ENCODE data around the gene PEMT.
"Not testable (repeated sequence)": the region's sequence is repeated elsewhere in the genome, so short reads cannot be mapped to it uniquely, and the experiment has no call there.

The PEMT gene

GRCh38 chr17:17466511-17466910 lies 125.0 kb downstream of the PEMT start:
- Histone ChIP-seq H3K4me3 (ENCODE audit: low read length) (no peak overlapping the region), H3K27me3 (replicated peaks; ENCODE audit: insufficient read depth, low read length) (peaks cover 7% of the 10 kb centered on the region; the same call in 1 of the 2 replicates), H3K9me2 (replicated peaks; ENCODE audit: insufficient read depth, low read length) (no peaks in the 10 kb centered on the region), H3K36me3 (replicated peaks; ENCODE audit: insufficient read depth, low read length) (no peaks in the 10 kb centered on the region), H3F3A (ENCODE audit: insufficient read depth, low read length) (no peaks in the 10 kb centered on the region), H3K9ac (ENCODE audit: low read length) (no peak overlapping the region), H2AFZ (ENCODE audit: low read length) (no peak overlapping the region), H3K4me1 (ENCODE audit: low read length) (no peaks in the 10 kb centered on the region), H3K4me2 (ENCODE audit: low read depth, low read length) (no peak overlapping the region), H3K9me3 (replicated peaks; ENCODE audit: insufficient read depth, low read length) (no peaks in the 10 kb centered on the region), H3K79me2 (ENCODE audit: low read length) (no peaks in the 10 kb centered on the region), H3K27ac (ENCODE audit: low read length) (no peak overlapping the region), H4K20me1 (ENCODE audit: insufficient read depth, low read length) (no peaks in the 10 kb centered on the region)
- TF ChIP-seq EZH2phosphoT487 (IDR thresholded peaks at IDR 0.05; ENCODE audit: low read length) (no peak), CTCF (IDR thresholded peaks at IDR 0.05; ENCODE audit: low read length) (no peak), EZH2 (optimal IDR thresholded peaks at IDR 0.05; ENCODE audit: low read depth, low read length) (no peak)
- no peak for DNase-seq

- not testable (repeated sequence) for H3K9me2 ChIP-seq (replicated peaks; ENCODE audit: insufficient read depth, low read length); H3K27me3 ChIP-seq (replicated peaks; ENCODE audit: insufficient read depth, low read length); H3F3A ChIP-seq (ENCODE audit: insufficient read depth, low read length); H3K9ac ChIP-seq (ENCODE audit: low read length); H3K4me2 ChIP-seq (ENCODE audit: low read depth, low read length); H3K9me3 ChIP-seq (replicated peaks; ENCODE audit: insufficient read depth, low read length); H3K27ac ChIP-seq (ENCODE audit: low read length); DNase-seq; H3K4me3 ChIP-seq (ENCODE audit: low read length); H3K36me3 ChIP-seq (replicated peaks; ENCODE audit: insufficient read depth, low read length); H3K4me1 ChIP-seq (ENCODE audit: low read length); H4K20me1 ChIP-seq (ENCODE audit: insufficient read depth, low read length); H3K79me2 ChIP-seq (ENCODE audit: low read length); H2AFZ ChIP-seq (ENCODE audit: low read length)
These were observed 125.6 kb downstream of the PEMT start for GRCh38 chr17:17465878-17466277.

GRCh38 chr17:17463821-17464220 lies 127.7 kb downstream of the PEMT start:
- Histone ChIP-seq H3K36me3 (replicated peaks; ENCODE audit: insufficient read depth, low read length) (no peaks in the 10 kb centered on the region), H3K9me3 (replicated peaks; ENCODE audit: insufficient read depth, low read length) (no peaks in the 10 kb centered on the region), H4K20me1 (ENCODE audit: insufficient read depth, low read length) (no peaks in the 10 kb centered on the region), H3K4me2 (ENCODE audit: low read depth, low read length) (no peak overlapping the region), H3F3A (ENCODE audit: insufficient read depth, low read length) (no peaks in the 10 kb centered on the region), H3K27ac (ENCODE audit: low read length) (no peak overlapping the region), H3K27me3 (replicated peaks; ENCODE audit: insufficient read depth, low read length) (peaks cover 7% of the 10 kb centered on the region; the same call in 1 of the 2 replicates), H2AFZ (ENCODE audit: low read length) (no peak overlapping the region), H3K4me1 (ENCODE audit: low read length) (no peaks in the 10 kb centered on the region), H3K79me2 (ENCODE audit: low read length) (no peaks in the 10 kb centered on the region), H3K4me3 (ENCODE audit: low read length) (no peak overlapping the region), H3K9me2 (replicated peaks; ENCODE audit: insufficient read depth, low read length) (no peaks in the 10 kb centered on the region), H3K9ac (ENCODE audit: low read length) (no peak overlapping the region)
- no peak for DNase-seq
- no peak for TF ChIP-seq EZH2phosphoT487 (IDR thresholded peaks at IDR 0.05; ENCODE audit: low read length)
- no peak for TF ChIP-seq CTCF (IDR thresholded peaks at IDR 0.05; ENCODE audit: low read length)
- no peak for TF ChIP-seq EZH2 (optimal IDR thresholded peaks at IDR 0.05; ENCODE audit: low read depth, low read length)

GRCh38 chr17:17462048-17462824 lies 129.3 kb downstream of the PEMT start:
- Histone ChIP-seq H3K9me2 (replicated peaks; ENCODE audit: insufficient read depth, low read length) (no peaks in the 10 kb centered on the region), H3K27me3 (replicated peaks; ENCODE audit: insufficient read depth, low read length) (peaks cover 7% of the 10 kb centered on the region; the same call in 1 of the 2 replicates), H3K9me3 (replicated peaks; ENCODE audit: insufficient read depth, low read length) (no peaks in the 10 kb centered on the region), H3K27ac (ENCODE audit: low read length) (no peak overlapping the region), H2AFZ (ENCODE audit: low read length) (no peak overlapping the region), H3K36me3 (replicated peaks; ENCODE audit: insufficient read depth, low read length) (no peaks in the 10 kb centered on the region), H3K4me1 (ENCODE audit: low read length) (no peaks in the 10 kb centered on the region), H3F3A (ENCODE audit: insufficient read depth, low read length) (no peaks in the 10 kb centered on the region), H3K79me2 (ENCODE audit: low read length) (no peaks in the 10 kb centered on the region), H3K9ac (ENCODE audit: low read length) (no peak overlapping the region), H3K4me3 (ENCODE audit: low read length) (no peak overlapping the region), H3K4me2 (ENCODE audit: low read depth, low read length) (no peak overlapping the region), H4K20me1 (ENCODE audit: insufficient read depth, low read length) (no peaks in the 10 kb centered on the region)
- TF ChIP-seq CTCF (IDR thresholded peaks at IDR 0.05; ENCODE audit: low read length) (no peak), EZH2 (optimal IDR thresholded peaks at IDR 0.05; ENCODE audit: low read depth, low read length) (no peak), EZH2phosphoT487 (IDR thresholded peaks at IDR 0.05; ENCODE audit: low read length) (no peak)
- DNase-seq, result no peak

All from MM.1S (cell line).